Tibial artery (tissue), 4 donors: ENCODE data around the gene EIF4E3.

ENCODE experiments used
- DNase-seq, 2 donors: peaks; one replicate each; pipeline ENCODE4 v3.0.0-alpha.2; 2019
- H3K27ac ChIP-seq, 2 donors: fragments of 200-600 bp; sonication (generic) in 1 of 2; 1 replicate in 1 of 2; 2 replicates in 1 of 2; pipeline ENCODE4 v1.5.1; 2018 to 2019; ENCODE audit warnings: mild to moderate bottlenecking in 1 of 2
- H3K27me3 ChIP-seq, 2 donors: fragments of 200-600 bp; sonication (generic) in 1 of 2; one replicate each; pipeline versions ENCODE4 v1.5.1 to v1.6.0; 2016 to 2019
- H3K36me3 ChIP-seq, 3 donors: fragments of 200-600 bp; sonication (generic) in 2 of 3; one replicate each; pipeline ENCODE4 v1.5.1; 2016 to 2019; ENCODE audit warnings: mild to moderate bottlenecking in 2 of 3
- H3K4me1 ChIP-seq, 4 donors: fragments of 200-600 bp; sonication (generic) in 2 of 4; 1 replicate in 3 of 4; 2 replicates in 1 of 4; pipeline ENCODE4 v1.5.1; 2016 to 2019
- H3K4me3 ChIP-seq, 2 donors: fragments of 200-600 bp; sonication (generic) in 1 of 2; 1 replicate in 1 of 2; 2 replicates in 1 of 2; pipeline ENCODE4 v1.5.1; 2018 to 2019; ENCODE audit warnings: mild to moderate bottlenecking in 2 of 2
- H3K9me3 ChIP-seq, 3 donors: fragments of 200-600 bp; sonication (generic) in 1 of 3; one replicate each; pipeline ENCODE4 v1.5.1; 2016 to 2019
- CTCF ChIP-seq, 2 experiments: fragments of 200-600 bp in 1 of 2; fragments of 450-650 bp in 1 of 2; IDR thresholded peaks; one replicate each; pipeline ENCODE4 v1.5.1; 2017 to 2019; ENCODE audit warnings: antibody characterized with exemption in 2 of 2, mild to moderate bottlenecking in 1 of 2, moderate library complexity in 1 of 2
- intact Hi-C: fragments of 100-400 bp; cut with DNase I; formaldehyde crosslinking; loops from one replicate; pipeline ENCODE4 v1.15.0; 2023; ENCODE audit warnings: low total_unique reads

Gene EIF4E3

GRCh38 chr3:71722693-71723092 is 2.5 kb downstream of the EIF4E3 start:
- no peaks in the 10 kb centered on the region for H3K27me3 ChIP-seq
- no peak overlapping the region for H3K4me3 ChIP-seq
- H3K4me1 ChIP-seq, result peaks cover 0 to 16% (median 15%) of the 10 kb centered on the region in 4 donors
- TF ChIP-seq CTCF (IDR thresholded peaks at IDR 0.05), result no peak
- intact Hi-C loops, result loop anchor here (10.0 kb wide), 3 partner anchors 232 to 1102 kb away; no protein-coding TSS in a partner anchor
- DNase-seq, result no peak
- H3K27ac ChIP-seq, result no peak overlapping the region
- no peaks in the 10 kb centered on the region for H3K9me3 ChIP-seq
- H3K36me3 ChIP-seq, result no peaks in the 10 kb centered on the region

- no peak overlapping the region for H3K4me3 ChIP-seq
- no peak for TF ChIP-seq CTCF (IDR thresholded peaks at IDR 0.05)
Measured at GRCh38 chr3:71721651-71722157, 3.5 kb downstream of the EIF4E3 start.

GRCh38 chr3:71721002-71721401 is 4.2 kb downstream of the EIF4E3 start:
- Histone ChIP-seq H3K27ac (no peak overlapping the region), H3K4me3 (no peak overlapping the region), H3K36me3 (no peaks in the 10 kb centered on the region), H3K9me3 (no peaks in the 10 kb centered on the region), H3K27me3 (no peaks in the 10 kb centered on the region), H3K4me1 (peaks cover 0 to 16% (median 14%) of the 10 kb centered on the region in 4 donors)
- DNase-seq, result no peak
- intact Hi-C loops, result loop anchor here (10.0 kb wide), 3 partner anchors 234 to 1104 kb away; no protein-coding TSS in a partner anchor
- TF ChIP-seq CTCF (IDR thresholded peaks at IDR 0.05), result no peak

More at GRCh38 chr3:71721651-71722157, 3.5 kb downstream of the EIF4E3 start:
- intact Hi-C loops, result loop anchor here (10.0 kb wide), 3 partner anchors 233 to 1103 kb away; no protein-coding TSS in a partner anchor
- no peaks in the 10 kb centered on the region for H3K9me3 ChIP-seq
- no peak overlapping the region for H3K27ac ChIP-seq
- H3K36me3 ChIP-seq, result no peaks in the 10 kb centered on the region
- DNase-seq, result no peak
- no peaks in the 10 kb centered on the region for H3K27me3 ChIP-seq
- peaks cover 0 to 16% (median 15%) of the 10 kb centered on the region in 4 donors for H3K4me1 ChIP-seq

GRCh38 chr3:71718072-71718471 is 7.1 kb downstream of the EIF4E3 start:
- Histone ChIP-seq H3K9me3 (no peaks in the 10 kb centered on the region), H3K4me1 (no peaks in the 10 kb centered on the region), H3K27ac (no peak overlapping the region), H3K36me3 (no peaks in the 10 kb centered on the region), H3K4me3 (no peak overlapping the region), H3K27me3 (no peaks in the 10 kb centered on the region)
- DNase-seq, result no peak
- intact Hi-C loops, result no loop called here
- no peak for TF ChIP-seq CTCF (IDR thresholded peaks at IDR 0.05)

- H3K9me3 ChIP-seq, result no peaks in the 10 kb centered on the region
- no peak for TF ChIP-seq CTCF (IDR thresholded peaks at IDR 0.05)
- no peaks in the 10 kb centered on the region for H3K27me3 ChIP-seq
- H3K27ac ChIP-seq, result no peak overlapping the region
- no peak for DNase-seq
- H3K4me3 ChIP-seq, result no peak overlapping the region
- H3K36me3 ChIP-seq, result peaks cover 0 to 5% (median 0%) of the 10 kb centered on the region in 3 donors
- no peaks in the 10 kb centered on the region for H3K4me1 ChIP-seq
- intact Hi-C loops, result no loop called here
Measured at GRCh38 chr3:71714595-71714994, 10.6 kb downstream of the EIF4E3 start.
